SH-SY5Y (cell line): Measurements from ENCODE around the gene RORB.

ENCODE experiments used
- GATA2 ChIP-seq: IDR thresholded peaks from 2 replicates; pipeline ENCODE4 v1.6.1; 2011; ENCODE audit warnings: mild to moderate bottlenecking, low read depth, low read length
- GATA3 ChIP-seq: IDR thresholded peaks from 2 replicates; pipeline ENCODE4 v1.6.1; 2011; ENCODE audit warnings: low read depth, mild to moderate bottlenecking, low read length, moderate library complexity

Gene RORB

GRCh38 chr9:74499770-74500583 lies 2.8 kb downstream of the RORB start:
- TF ChIP-seq GATA3 (no peak), GATA2 (no peak)

DNA sequence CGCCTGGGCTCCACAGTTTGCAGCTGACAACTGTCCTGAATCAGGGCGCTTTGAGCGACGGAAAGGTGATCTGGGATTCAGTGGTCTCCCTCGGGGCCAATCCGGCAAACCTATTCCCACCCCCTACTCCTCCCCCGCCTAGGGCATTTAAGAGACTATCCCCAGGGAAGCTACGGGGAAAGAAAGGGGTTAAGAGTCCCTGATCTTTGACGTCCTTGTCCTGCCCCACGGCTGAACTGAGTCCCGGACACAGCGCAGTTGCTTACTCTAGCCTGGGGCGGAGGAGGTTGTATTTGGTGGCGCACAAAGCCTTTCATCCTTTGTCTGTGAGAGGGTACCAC lies 3.4 kb downstream of the RORB start:
- TF ChIP-seq GATA2 (no peak), GATA3 (no peak)

DNA sequence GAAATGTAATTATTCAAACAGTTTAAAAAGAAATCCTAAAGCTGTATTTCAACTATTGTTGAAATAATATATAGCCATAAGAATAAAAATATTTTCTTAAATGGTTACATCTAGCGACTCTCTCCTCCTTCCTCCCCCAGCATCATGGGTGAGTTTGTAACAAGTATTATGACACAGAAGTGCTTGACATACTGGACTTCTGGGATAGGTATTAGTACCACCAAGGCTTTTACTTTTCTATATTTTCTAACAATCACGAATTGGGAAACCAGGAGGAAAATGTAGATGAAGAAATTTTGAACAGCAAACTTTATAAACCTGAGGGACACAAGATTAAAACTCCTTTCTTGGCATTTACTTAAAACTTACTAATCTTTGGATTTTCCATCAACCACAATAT lies 4.4 kb downstream of the RORB start:
- TF ChIP-seq GATA3, result no peak
- TF ChIP-seq GATA2, result no peak

- peak; percentile 14; the same call in 1 of the 2 replicates for TF ChIP-seq GATA3
- TF ChIP-seq GATA2, result no peak
Measured at GRCh38 chr9:74503219-74503618, 6.1 kb downstream of the RORB start.

DNA sequence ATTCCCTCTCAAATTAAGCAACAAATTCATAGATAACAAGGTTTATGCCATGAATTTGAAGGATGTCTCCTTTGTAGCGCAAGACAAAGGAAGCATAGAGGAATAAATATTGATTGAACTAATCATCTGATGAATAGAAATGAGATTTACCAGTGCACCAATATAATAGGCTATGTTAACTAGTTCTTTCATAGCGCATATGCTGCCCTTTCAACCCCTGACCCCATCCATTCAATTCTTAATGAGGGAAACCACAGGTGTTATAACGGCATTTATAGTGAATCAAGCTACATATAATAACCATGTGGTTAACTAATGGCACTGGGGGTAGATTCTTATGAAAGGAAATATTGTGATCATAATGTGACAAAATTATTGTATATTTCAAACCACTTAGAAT lies 6.5 kb downstream of the RORB start:
- no peak for TF ChIP-seq GATA2
- no peak for TF ChIP-seq GATA3

DNA sequence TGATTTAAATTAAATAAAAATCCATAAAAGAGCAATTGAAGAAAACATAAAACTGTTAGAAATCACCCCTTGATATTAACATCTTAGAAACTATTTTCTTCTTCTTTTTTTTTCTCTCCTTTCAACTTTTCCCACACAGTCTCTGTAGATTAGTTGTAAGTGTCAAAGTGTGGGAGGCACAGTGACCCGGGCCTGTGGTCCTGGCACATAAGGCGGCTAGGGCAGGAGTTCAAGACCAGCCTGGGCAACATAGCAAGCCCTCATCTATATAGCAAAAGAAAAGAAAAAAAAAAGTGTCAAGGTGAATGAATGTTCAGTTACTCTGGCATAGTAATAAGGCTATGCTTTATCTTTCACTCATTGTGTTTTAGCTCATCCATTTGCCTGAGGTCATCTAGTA lies 14.2 kb downstream of the RORB start:
- no peak for TF ChIP-seq GATA2
- no peak for TF ChIP-seq GATA3

DNA sequence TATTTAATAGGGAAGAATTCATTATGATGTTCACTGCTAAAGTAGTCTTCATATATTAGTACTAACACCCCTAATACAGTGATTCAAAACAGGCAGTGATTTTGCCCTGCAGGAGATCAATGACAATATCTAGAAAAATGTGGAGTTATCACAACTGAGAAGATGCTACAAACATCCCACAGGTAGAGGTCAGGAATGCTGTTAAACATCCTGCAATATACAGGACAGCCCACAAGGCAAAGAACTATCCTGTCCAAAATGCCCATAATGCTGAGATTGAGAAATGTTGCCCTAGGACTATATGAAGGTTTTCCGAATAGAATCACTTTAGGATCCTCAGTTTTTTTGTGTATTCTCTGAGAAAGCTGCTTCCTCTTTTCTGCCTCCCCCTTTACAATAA lies 15.3 kb downstream of the RORB start:
- no peak for TF ChIP-seq GATA2
- TF ChIP-seq GATA3, result no peak

DNA sequence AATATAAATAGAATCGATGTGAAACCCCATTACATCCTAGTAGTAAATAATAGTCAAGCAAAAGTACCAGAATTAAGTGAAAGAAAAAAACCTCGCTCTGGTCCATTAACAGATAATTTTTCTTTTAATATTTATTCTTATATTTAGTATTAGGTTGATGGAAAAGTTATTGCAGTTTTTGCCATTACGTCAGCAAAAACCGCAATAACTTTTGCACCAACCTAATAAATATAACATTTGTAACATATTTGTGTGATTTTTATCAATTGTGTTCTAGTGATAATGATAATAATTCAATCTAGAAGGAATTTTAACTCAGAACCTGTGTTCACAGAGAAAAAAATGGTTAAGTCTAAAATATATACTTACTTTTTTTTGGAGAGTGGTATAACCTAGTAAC lies 16.1 kb downstream of the RORB start:
- no peak for TF ChIP-seq GATA3
- TF ChIP-seq GATA2, result no peak

DNA sequence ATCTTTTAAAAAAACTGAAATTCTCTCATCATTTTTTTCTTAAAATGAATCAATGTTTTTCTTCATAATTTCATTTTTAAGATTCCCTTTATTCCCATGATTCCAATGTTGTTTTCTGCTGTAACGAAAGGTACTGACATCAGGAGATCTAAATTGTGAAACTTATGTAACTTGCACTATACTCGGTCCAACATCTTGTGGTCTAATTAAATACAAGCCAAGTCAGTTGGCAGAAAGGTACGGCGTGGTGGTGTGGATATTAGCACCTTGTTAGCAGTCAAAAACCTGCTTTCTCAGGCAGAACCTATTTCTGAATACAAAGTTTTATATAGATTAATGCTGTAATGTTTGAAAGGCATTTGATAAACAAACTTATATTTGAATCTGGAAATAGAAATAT lies 20.1 kb downstream of the RORB start:
- TF ChIP-seq GATA2 (no peak), GATA3 (no peak)

GRCh38 chr9:74519419-74519818 lies 22.3 kb downstream of the RORB start:
- TF ChIP-seq GATA3 (no peak), GATA2 (no peak)

DNA sequence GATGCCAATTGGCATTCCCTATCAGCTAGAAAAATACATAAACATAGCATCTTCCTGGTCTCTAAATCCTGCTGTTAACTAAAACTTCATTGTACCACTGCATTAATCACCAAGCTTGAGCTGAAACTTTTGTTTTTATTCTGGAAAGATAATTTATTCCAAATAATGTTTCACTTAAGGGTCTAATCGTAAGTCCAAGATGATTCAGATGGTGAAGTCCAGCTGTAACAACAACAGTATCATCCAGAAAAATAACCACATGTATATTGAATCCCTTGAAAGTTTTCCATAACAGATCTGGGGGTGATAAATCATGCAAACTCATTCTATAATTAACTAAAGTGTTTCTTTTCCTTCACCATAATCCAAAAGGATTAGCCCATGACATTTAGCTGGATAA lies 23.9 kb downstream of the RORB start:
- TF ChIP-seq GATA2 (no peak), GATA3 (no peak)

DNA sequence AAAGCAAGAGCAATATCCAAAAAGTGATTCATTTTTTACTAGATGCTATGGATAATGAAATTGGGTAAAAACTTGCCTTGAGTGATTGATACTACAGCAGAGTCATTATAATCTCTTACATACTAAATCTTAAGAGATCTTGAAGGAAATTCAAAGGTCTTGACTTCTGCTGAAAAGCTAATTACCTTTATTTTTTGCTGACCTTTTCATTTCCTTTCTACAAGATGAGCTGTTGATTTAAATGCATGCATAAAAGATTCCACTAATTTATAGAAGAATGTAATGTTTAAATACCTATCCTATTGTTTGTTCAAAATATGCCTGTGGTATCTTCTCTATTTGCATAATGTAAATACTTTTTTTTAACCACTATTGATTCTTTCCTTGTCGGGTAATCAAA lies 27.2 kb downstream of the RORB start:
- TF ChIP-seq GATA3 (no peak), GATA2 (no peak)

- no peak for TF ChIP-seq GATA3
Measured at GRCh38 chr9:74526215-74526614, 29.1 kb downstream of the RORB start.

DNA sequence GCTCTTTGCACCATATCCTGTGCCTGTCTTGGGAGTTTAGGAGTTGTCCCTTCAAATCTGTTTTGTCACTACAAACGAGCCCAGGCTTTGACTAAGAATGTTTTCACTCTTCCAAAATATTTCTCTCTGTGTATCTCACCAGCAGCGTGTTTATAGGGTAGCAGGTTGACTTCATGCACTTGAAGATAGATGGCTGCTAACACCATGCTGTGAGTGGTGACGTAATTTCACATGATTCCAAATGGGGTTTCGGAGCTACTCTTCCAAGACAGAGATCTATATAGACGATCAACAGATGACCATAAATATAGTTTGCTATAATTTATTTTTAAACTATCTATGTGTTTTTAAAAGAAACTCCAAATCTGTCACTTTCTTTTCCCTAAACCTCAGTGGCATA lies 30.6 kb downstream of the RORB start:
- TF ChIP-seq GATA2 (no peak), GATA3 (no peak)

- TF ChIP-seq GATA2, result no peak
- TF ChIP-seq GATA3, result no peak
Measured at GRCh38 chr9:74528207-74528606, 31.1 kb downstream of the RORB start.

- TF ChIP-seq GATA2 (peak; percentile 65; the same call in 1 of the 2 replicates), GATA3 (0 out of 2 replicates have a peak, but pooled peaks have one; percentile 50)
Measured at GRCh38 chr9:74533253-74533652, 36.1 kb downstream of the RORB start.
